Measurements from ENCODE around the gene TPMT.

DNA sequence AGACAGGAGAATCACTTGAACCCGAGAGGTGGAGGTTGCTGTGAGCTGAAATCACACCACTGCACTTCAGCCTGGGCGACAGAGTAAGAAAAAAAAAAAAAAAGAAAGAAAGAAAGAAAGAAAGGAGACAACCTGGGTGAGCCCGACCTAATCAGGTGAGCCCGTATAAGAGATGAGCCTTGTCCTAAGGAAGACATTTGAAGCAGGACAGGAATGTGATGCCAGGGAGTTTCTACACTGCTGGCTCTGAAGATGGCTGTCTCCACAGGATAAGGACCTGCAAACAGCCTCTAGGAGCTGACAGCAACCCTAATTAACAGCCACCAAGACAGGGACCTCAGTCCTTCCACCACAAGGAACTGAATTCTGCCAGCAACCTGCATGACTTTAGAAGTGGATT lies 74.3 kb downstream of the TPMT start:
- no peak for TF ChIP-seq ZSCAN22 (CRISPR knock-in tag; IDR thresholded peaks at IDR 0.05)
- TF ChIP-seq, protein P1, sequence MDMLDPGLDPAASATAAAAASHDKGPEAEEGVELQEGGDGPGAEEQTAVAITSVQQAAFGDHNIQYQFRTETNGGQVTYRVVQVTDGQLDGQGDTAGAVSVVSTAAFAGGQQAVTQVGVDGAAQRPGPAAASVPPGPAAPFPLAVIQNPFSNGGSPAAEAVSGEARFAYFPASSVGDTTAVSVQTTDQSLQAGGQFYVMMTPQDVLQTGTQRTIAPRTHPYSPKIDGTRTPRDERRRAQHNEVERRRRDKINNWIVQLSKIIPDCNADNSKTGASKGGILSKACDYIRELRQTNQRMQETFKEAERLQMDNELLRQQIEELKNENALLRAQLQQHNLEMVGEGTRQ (IDR thresholded peaks at IDR 0.05; ENCODE audit: low read depth, low read length): no peak
- TF ChIP-seq, protein P1 (CRISPR knock-in tag; IDR thresholded peaks at IDR 0.05; ENCODE audit: borderline replicate concordance): no peak
- TF ChIP-seq ZBTB7A (CRISPR knock-in tag; IDR thresholded peaks at IDR 0.05): no peak

Measured in HepG2 (cell line).